ENCODE data around the gene CBY3.
"Not testable (repeated sequence)": the region's sequence is repeated elsewhere in the genome, so short reads cannot be mapped to it uniquely, and the experiment has no call there.

The CBY3 gene

GRCh38 chr5:179697108-179697507 is 16.3 kb upstream of the CBY3 start:
- TF ChIP-seq CTCF (IDR thresholded peaks at IDR 0.05; ENCODE audit: low read depth, low read length): no peak
- no peak for DNase-seq (ENCODE audit: low read depth in 2 of 2)
- no peak overlapping the region for H3K4me3 ChIP-seq (replicated peaks in 1 of 2; ENCODE audit: low read depth in 2 of 2, low read length in 2 of 2)

DNA sequence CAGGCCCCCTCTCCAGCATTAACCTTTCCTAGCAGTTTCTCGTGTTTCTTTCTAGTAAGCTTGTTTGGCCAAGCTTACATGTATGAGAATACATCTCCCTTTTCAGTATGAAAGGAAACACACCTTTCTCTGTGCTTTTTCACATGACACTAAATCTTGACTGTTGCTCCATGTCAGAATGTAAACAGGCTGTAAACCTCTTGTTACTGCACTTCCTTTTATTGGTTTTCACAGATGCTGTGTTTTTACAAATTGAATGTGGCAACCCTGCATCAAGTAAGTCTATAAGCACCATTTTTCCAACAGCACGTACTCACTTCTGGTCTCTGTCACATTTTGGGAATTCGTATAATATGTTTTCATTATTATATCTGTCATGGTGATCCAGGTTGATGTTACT is 15.8 kb upstream of the CBY3 start:
- no peak overlapping the region for H3K4me3 ChIP-seq (replicated peaks in 1 of 2; ENCODE audit: low read depth in 2 of 2, low read length in 2 of 2)
- TF ChIP-seq CTCF (IDR thresholded peaks at IDR 0.05; ENCODE audit: low read depth, low read length): no peak
- no peak for DNase-seq (ENCODE audit: low read depth in 2 of 2)

GRCh38 chr5:179694561-179694960 is 13.7 kb upstream of the CBY3 start:
- TF ChIP-seq CTCF (IDR thresholded peaks at IDR 0.05; ENCODE audit: low read depth, low read length): no peak
- DNase-seq (ENCODE audit: low read depth in 2 of 2): no peak
- H3K4me3 ChIP-seq (replicated peaks in 1 of 2; ENCODE audit: low read depth in 2 of 2, low read length in 2 of 2): no peak overlapping the region

- DNase-seq (ENCODE audit: low read depth in 2 of 2); H3K4me3 ChIP-seq (replicated peaks in 1 of 2; ENCODE audit: low read depth in 2 of 2, low read length in 2 of 2): not testable (repeated sequence)
Observed at GRCh38 chr5:179689212-179689611, 8.4 kb upstream of the CBY3 start.

GRCh38 chr5:179680014-179680779 is 637 bp downstream of the CBY3 start:
- TF ChIP-seq CTCF (IDR thresholded peaks at IDR 0.05; ENCODE audit: low read depth, low read length): no peak
- no peak for DNase-seq (ENCODE audit: low read depth in 2 of 2)
- no peak overlapping the region for H3K4me3 ChIP-seq (replicated peaks in 1 of 2; ENCODE audit: low read depth in 2 of 2, low read length in 2 of 2)

GRCh38 chr5:179679014-179679674 is 1.7 kb downstream of the CBY3 start:
- peak; percentile 12 for TF ChIP-seq CTCF (IDR thresholded peaks at IDR 0.05; ENCODE audit: low read depth, low read length)
- DNase-seq (ENCODE audit: low read depth in 2 of 2): peak; percentile 51 to 64
- peak overlapping the region; percentile 87 to 96 for H3K4me3 ChIP-seq (replicated peaks in 1 of 2; ENCODE audit: low read depth in 2 of 2, low read length in 2 of 2)

DNA sequence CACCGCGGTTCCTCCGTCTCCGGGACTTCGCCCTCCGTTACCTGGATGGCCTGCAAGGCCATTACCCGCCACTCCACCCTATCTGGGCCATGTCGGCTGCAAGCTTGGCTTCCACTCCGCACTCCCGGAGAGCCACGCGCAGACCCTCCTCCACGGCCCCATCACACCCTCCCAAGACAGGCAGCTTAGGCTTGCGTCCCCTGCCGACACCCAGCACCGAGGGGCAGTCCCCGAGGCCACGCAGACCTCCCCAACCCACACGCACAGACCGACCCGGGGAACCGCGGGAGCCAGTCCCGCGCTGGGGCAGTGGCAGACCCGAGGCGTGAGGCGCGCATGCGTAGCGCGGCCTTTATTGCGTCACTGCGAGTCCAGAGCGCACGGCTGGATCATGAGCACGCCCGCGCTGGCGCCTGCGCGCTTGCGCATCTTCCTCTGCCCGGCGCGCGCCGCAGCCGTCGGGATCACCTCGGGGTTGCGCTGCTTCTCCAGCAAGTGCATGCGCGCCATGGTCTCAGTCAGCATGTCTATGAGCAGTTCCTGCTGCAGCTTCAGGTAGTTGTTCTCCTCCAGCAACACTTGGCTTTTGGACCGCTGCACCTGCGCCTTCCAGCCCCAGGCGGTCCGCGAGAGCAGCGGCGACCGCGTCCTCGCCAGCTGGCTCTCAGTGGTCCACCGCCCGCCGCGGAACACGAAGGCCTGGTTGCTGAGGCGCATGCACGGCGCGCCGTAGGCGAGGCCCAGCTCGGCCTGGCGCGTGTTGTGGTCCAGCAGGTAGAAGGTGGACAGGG is 2.4 kb downstream of the CBY3 start:
- no peak for TF ChIP-seq CTCF (IDR thresholded peaks at IDR 0.05; ENCODE audit: low read depth, low read length)
- peak; percentile 95 to 96 for DNase-seq (ENCODE audit: low read depth in 2 of 2)

More for the DNA sequence above, 2.4 kb downstream of the CBY3 start:
- H3K4me3 ChIP-seq (replicated peaks in 1 of 2; ENCODE audit: low read depth in 2 of 2, low read length in 2 of 2): peak overlapping the region; percentile 87 to 96
